Suprapubic skin (tissue), 4 donors: Measurements from ENCODE around the gene CDH11.

Experiments used
- EP300 ChIP-seq: sonication (generic); formaldehyde crosslinking; IDR thresholded peaks from one replicate; pipeline ENCODE4 v1.6.1; 2017; ENCODE audit warnings: antibody characterized with exemption
- POLR2A ChIP-seq, 2 donors: fragments of 450-650 bp; IDR thresholded peaks; one replicate each; pipeline ENCODE4 v1.6.1; 2017; ENCODE audit warnings: antibody characterized with exemption in 2 of 2, mild to moderate bottlenecking in 2 of 2, moderate library complexity in 2 of 2
- POLR2AphosphoS5 ChIP-seq, 3 donors: sonication (generic); formaldehyde crosslinking; IDR thresholded peaks; one replicate each; pipeline ENCODE4 v1.6.1; 2017; ENCODE audit warnings: antibody characterized with exemption in 3 of 3

DNA sequence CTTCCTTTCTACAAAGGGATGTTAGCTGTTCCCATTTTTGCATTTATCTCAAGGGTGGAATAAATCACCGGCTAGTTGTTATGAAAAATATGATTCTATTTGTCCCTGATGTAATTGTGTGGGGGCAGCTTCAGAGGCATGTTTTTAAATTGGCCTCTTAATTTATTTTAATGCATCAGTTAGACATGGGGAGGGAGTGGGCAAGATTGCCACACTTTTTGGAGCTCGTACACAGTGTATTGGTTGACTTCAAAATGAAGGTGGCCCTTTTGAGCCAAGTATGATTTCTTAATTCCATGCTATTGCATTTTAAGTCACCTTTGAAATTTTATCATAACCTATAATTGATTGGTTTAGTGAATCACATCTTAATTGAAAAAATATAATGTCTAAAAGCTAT lies 223.7 kb downstream of the CDH11 start:
- TF ChIP-seq EP300 (no peak), POLR2AphosphoS5 (IDR thresholded peaks at IDR 0.05) (no peak), POLR2A (IDR thresholded peaks at IDR 0.05) (no peak)
